Astrocyte (in vitro differentiated cells and primary cell): Measurements from ENCODE around the gene CD40. TPM values are rescaled to one million over a fixed set of nuclear protein-coding genes. Genes with fewer than 3 reads are reported as not detected.

Experiments used
- DNase-seq: peaks from one replicate; pipeline ENCODE4 v3.0.0-alpha.2; 2010; ENCODE audit warnings: low read depth
- FAIRE-seq: peaks from 2 replicates; lab custom pipeline; 2011; peaks lifted over from hg19 to GRCh38; lab: Jason Lieb, UNC
- H2AFZ ChIP-seq: 2 replicates; pipeline ENCODE4 v1.6.0; 2012; ENCODE audit warnings: low read depth, low read length, inconsistent platforms
- H3K27ac ChIP-seq: 2 replicates; pipeline ENCODE4 v1.5.1; 2011; ENCODE audit warnings: low read depth, low read length, inconsistent platforms
- H3K27me3 ChIP-seq: 2 replicates; pipeline ENCODE4 v1.6.0; 2011; ENCODE audit warnings: low read length, inconsistent platforms; ENCODE audit not compliant: insufficient read depth
- H3K36me3 ChIP-seq: 2 replicates; pipeline ENCODE4 v1.5.1; 2011; ENCODE audit warnings: low read length, inconsistent platforms; ENCODE audit not compliant: insufficient read depth
- H3K4me1 ChIP-seq: 2 replicates; pipeline ENCODE4 v1.5.1; 2011; ENCODE audit warnings: low read length, inconsistent platforms; ENCODE audit not compliant: insufficient read depth
- H3K4me2 ChIP-seq: 2 replicates; pipeline ENCODE4 v1.6.0; 2012; ENCODE audit warnings: low read length, inconsistent platforms
- H3K4me3 ChIP-seq: 2 replicates; pipeline ENCODE4 v1.5.1; 2011; ENCODE audit warnings: low read depth, mild to moderate bottlenecking, low read length, inconsistent platforms; ENCODE audit not compliant: insufficient read depth
- H3K79me2 ChIP-seq: 2 replicates; pipeline ENCODE4 v1.6.0; 2012; ENCODE audit warnings: mild to moderate bottlenecking, low read length, inconsistent platforms; ENCODE audit not compliant: insufficient read depth
- H3K9ac ChIP-seq: 2 replicates; pipeline ENCODE4 v1.6.0; 2012; ENCODE audit warnings: mild to moderate bottlenecking, low read length, inconsistent platforms
- H3K9me3 ChIP-seq: 2 replicates; pipeline ENCODE4 v1.5.1; 2012; ENCODE audit warnings: low read depth, mild to moderate bottlenecking, low read length, inconsistent platforms; ENCODE audit not compliant: insufficient read depth
- H4K20me1 ChIP-seq: 2 replicates; pipeline ENCODE4 v1.6.0; 2012; ENCODE audit warnings: low read length, inconsistent platforms; ENCODE audit not compliant: insufficient read depth
- H3K27ac Mint-ChIP-seq: one replicate; pipeline ENCODE4 v1.8.0; 2021; ENCODE audit warnings: mild to moderate bottlenecking, mixed read lengths; ENCODE audit not compliant: unreplicated experiment
- H3K27me3 Mint-ChIP-seq: one replicate; pipeline ENCODE4 v1.8.0; 2021; ENCODE audit warnings: low read depth, mixed read lengths; ENCODE audit not compliant: unreplicated experiment
- H3K36me3 Mint-ChIP-seq: one replicate; pipeline ENCODE4 v1.8.0; 2021; ENCODE audit warnings: low read depth, mixed read lengths; ENCODE audit not compliant: unreplicated experiment
- H3K4me1 Mint-ChIP-seq: one replicate; pipeline ENCODE4 v1.8.0; 2021; ENCODE audit warnings: low read depth, mixed read lengths; ENCODE audit not compliant: unreplicated experiment
- H3K4me3 Mint-ChIP-seq: one replicate; pipeline ENCODE4 v1.8.0; 2021; ENCODE audit warnings: mild to moderate bottlenecking, moderate library complexity, mixed read lengths; ENCODE audit not compliant: unreplicated experiment
- H3K9me3 Mint-ChIP-seq: one replicate; pipeline ENCODE4 v1.8.0; 2021; ENCODE audit warnings: mild to moderate bottlenecking, mixed read lengths; ENCODE audit not compliant: unreplicated experiment
- EZH2 ChIP-seq: IDR thresholded peaks from 2 replicates; pipeline ENCODE4 v1.6.1; 2012; ENCODE audit warnings: mild to moderate bottlenecking, low read length, inconsistent platforms; ENCODE audit not compliant: insufficient read depth
- total RNA-seq: library from RNA; stranded (reverse); gene quantifications from 2 replicates; pipeline ENCODE4 v1.2.1, GENCODE V29; 2021
- TF ChIP-seq, protein P1 (sequence below): IDR thresholded peaks from 2 replicates; pipeline ENCODE4 v1.5.1; 2011; ENCODE audit warnings: low read depth, mild to moderate bottlenecking, inconsistent platforms, low read length, moderate library complexity; ENCODE audit not compliant: insufficient read depth

CD40 gene
- total RNA-seq, 1 donor from 2014 or later, result 2.3 TPM

GRCh38 chr20:46112430-46113112 lies 5.5 kb upstream of the CD40 start:
- no peak for FAIRE-seq
- no peaks in the 10 kb centered on the region for H3K4me1 Mint-ChIP-seq

GRCh38 chr20:46113113-46113470 lies 5.0 kb upstream of the CD40 start:
- Histone ChIP-seq H4K20me1 (no peaks in the 10 kb centered on the region), H3K9ac (no peak overlapping the region), H3K4me3 (no peak overlapping the region), H3K27ac (no peak overlapping the region), H2AFZ (no peak overlapping the region), H3K27me3 (peaks cover 39% of the 10 kb centered on the region), H3K79me2 (no peaks in the 10 kb centered on the region), H3K36me3 (no peaks in the 10 kb centered on the region), H3K4me2 (no peak overlapping the region), H3K9me3 (no peaks in the 10 kb centered on the region), H3K4me1 (peaks cover 8% of the 10 kb centered on the region)
- Mint-ChIP-seq H3K4me3 (no peak overlapping the region), H3K4me1 (no peaks in the 10 kb centered on the region), H3K27me3 (peaks cover 66% of the 10 kb centered on the region), H3K36me3 (peaks cover 1% of the 10 kb centered on the region), H3K9me3 (peaks cover 4% of the 10 kb centered on the region), H3K27ac (no peak overlapping the region)
- no peak for DNase-seq
- TF ChIP-seq, protein P1, sequence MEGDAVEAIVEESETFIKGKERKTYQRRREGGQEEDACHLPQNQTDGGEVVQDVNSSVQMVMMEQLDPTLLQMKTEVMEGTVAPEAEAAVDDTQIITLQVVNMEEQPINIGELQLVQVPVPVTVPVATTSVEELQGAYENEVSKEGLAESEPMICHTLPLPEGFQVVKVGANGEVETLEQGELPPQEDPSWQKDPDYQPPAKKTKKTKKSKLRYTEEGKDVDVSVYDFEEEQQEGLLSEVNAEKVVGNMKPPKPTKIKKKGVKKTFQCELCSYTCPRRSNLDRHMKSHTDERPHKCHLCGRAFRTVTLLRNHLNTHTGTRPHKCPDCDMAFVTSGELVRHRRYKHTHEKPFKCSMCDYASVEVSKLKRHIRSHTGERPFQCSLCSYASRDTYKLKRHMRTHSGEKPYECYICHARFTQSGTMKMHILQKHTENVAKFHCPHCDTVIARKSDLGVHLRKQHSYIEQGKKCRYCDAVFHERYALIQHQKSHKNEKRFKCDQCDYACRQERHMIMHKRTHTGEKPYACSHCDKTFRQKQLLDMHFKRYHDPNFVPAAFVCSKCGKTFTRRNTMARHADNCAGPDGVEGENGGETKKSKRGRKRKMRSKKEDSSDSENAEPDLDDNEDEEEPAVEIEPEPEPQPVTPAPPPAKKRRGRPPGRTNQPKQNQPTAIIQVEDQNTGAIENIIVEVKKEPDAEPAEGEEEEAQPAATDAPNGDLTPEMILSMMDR, result no peak
- no peak for TF ChIP-seq EZH2
- FAIRE-seq, result no peak

More at GRCh38 chr20:46112430-46113112, 5.5 kb upstream of the CD40 start:
- H3K79me2 ChIP-seq, result no peaks in the 10 kb centered on the region
- no peak overlapping the region for H2AFZ ChIP-seq
- no peak overlapping the region for H3K4me2 ChIP-seq
- H3K36me3 Mint-ChIP-seq, result peaks cover 1% of the 10 kb centered on the region
- peaks cover 43% of the 10 kb centered on the region for H3K27me3 ChIP-seq
- no peak overlapping the region for H3K9ac ChIP-seq
- no peak overlapping the region for H3K27ac ChIP-seq
- no peaks in the 10 kb centered on the region for H3K9me3 ChIP-seq
- peaks cover 65% of the 10 kb centered on the region for H3K27me3 Mint-ChIP-seq
- no peak overlapping the region for H3K4me3 Mint-ChIP-seq
- H3K9me3 Mint-ChIP-seq, result peaks cover 4% of the 10 kb centered on the region
- H3K27ac Mint-ChIP-seq, result no peak overlapping the region
- H3K4me1 ChIP-seq, result peaks cover 2% of the 10 kb centered on the region
- no peak for DNase-seq
- no peaks in the 10 kb centered on the region for H4K20me1 ChIP-seq
- no peaks in the 10 kb centered on the region for H3K36me3 ChIP-seq
- no peak overlapping the region for H3K4me3 ChIP-seq
- TF ChIP-seq, protein P1, result no peak
- TF ChIP-seq EZH2, result no peak

DNA sequence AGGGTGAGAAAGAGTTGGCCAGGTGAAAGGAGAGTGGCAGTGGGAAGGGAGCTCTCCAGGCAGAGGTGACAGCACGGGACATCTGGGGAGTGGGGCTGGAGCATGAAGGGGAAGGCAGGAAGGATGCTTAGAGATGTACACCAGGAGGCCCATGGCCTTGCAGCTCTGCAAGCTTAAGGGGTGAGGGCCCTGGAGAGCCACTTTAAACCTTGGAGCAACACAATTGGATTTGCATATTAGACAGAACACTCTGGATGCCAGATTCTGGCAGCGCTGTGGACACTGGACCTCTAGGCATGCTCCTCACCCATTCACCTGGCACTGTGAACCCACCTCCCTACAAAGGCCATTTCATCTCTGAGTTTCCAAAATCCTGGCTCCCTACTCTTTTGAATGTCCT lies 3.7 kb upstream of the CD40 start:
- FAIRE-seq (no peak), DNase-seq (no peak)
- H4K20me1 ChIP-seq, result no peaks in the 10 kb centered on the region
- H3K36me3 Mint-ChIP-seq, result peaks cover 1% of the 10 kb centered on the region
- no peak overlapping the region for H3K9ac ChIP-seq
- no peak overlapping the region for H3K27ac ChIP-seq
- TF ChIP-seq, protein P1, result no peak
- no peak for TF ChIP-seq EZH2
- no peak overlapping the region for H3K4me3 Mint-ChIP-seq
- H3K9me3 Mint-ChIP-seq, result peaks cover 4% of the 10 kb centered on the region
- H3K27me3 ChIP-seq, result peaks cover 32% of the 10 kb centered on the region
- no peaks in the 10 kb centered on the region for H3K4me1 Mint-ChIP-seq
- H3K9me3 ChIP-seq, result no peaks in the 10 kb centered on the region
- peaks cover 58% of the 10 kb centered on the region for H3K27me3 Mint-ChIP-seq
- H3K36me3 ChIP-seq, result no peaks in the 10 kb centered on the region
- H3K4me2 ChIP-seq, result no peak overlapping the region
- H3K27ac Mint-ChIP-seq, result no peak overlapping the region
- peaks cover 9% of the 10 kb centered on the region for H3K4me1 ChIP-seq
- H3K79me2 ChIP-seq, result no peaks in the 10 kb centered on the region
- no peak overlapping the region for H3K4me3 ChIP-seq
- H2AFZ ChIP-seq, result no peak overlapping the region
